ENCODE data around the gene CHRNA5. TPM values are rescaled to one million over a fixed set of nuclear protein-coding genes. Genes with fewer than 3 reads are reported as not detected.
A peak's percentile ranks its signal among the peaks of the same experiment; 100 is the strongest.

Gene CHRNA5
- total and polyA plus RNA-seq, 9 of the 15 experiments (the other 6 are each of a cell fraction or from before 2014, with no cell fraction given): 2.8 to 16.1 (median 11.4) TPM

GRCh38 chr15:78565097-78565950 is at the start of gene CHRNA5 (continued):
- TF ChIP-seq ETS1 (conservative IDR thresholded peaks at IDR 0.05; ENCODE audit: control insufficient read depth, low read depth, low read length) (no peak; the same call in 1 of the 2 replicates), HIVEP1 (CRISPR knock-in tag; IDR thresholded peaks at IDR 0.05) (no peak), TAL1 (IDR thresholded peaks at IDR 0.05) (peak; percentile 69), NBN (IDR thresholded peaks at IDR 0.05; ENCODE audit: low read depth) (peak; percentile 47; the same call in 1 of the 2 replicates), SMARCC2 (IDR thresholded peaks at IDR 0.05; ENCODE audit: low read depth) (peak; percentile 35; the same call in 1 of the 2 replicates), MTA1 (IDR thresholded peaks at IDR 0.05; ENCODE audit: borderline replicate concordance) (peak; percentile 69; the same call in 1 of the 2 replicates), ZNF232 (CRISPR knock-in tag; IDR thresholded peaks at IDR 0.05) (no peak), CGGBP1 (CRISPR knock-in tag; IDR thresholded peaks at IDR 0.05) (no peak), ETV1 (tag; conservative IDR thresholded peaks at IDR 0.05; ENCODE audit: low read depth) (peak; percentile 67), SMARCE1 (IDR thresholded peaks at IDR 0.05) (peak; percentile 79), POLR2A (conservative IDR thresholded peaks at IDR 0.05) (peak; percentile 77), SMARCA4 (IDR thresholded peaks at IDR 0.05) (peak; percentile 63), SPI1 (IDR thresholded peaks at IDR 0.05; ENCODE audit: borderline replicate concordance, low read depth, low read length) (peak; percentile 74), ZEB2 (IDR thresholded peaks at IDR 0.05) (peak; percentile 98), TFAP4 (CRISPR knock-in tag; IDR thresholded peaks at IDR 0.05; ENCODE audit: borderline replicate concordance) (peak; percentile 81), UBTF (IDR thresholded peaks at IDR 0.05; ENCODE audit: borderline replicate concordance in 1 of 2, low read depth in 2 of 2, low read length in 2 of 2) (peak in 1 of 2 experiments; percentile 52; a peak in 1 of 4 replicates), KDM1A (IDR thresholded peaks at IDR 0.05) (peak; percentile 34 to 77; a peak in 3 of 4 replicates), ZFP30 (CRISPR knock-in tag; IDR thresholded peaks at IDR 0.05; ENCODE audit: borderline replicate concordance) (no peak), LEF1 (IDR thresholded peaks at IDR 0.05) (peak; percentile 61; the same call in 1 of the 2 replicates), BRF2 (IDR thresholded peaks at IDR 0.05; ENCODE audit: borderline replicate concordance, insufficient read depth, insufficient read length) (no peak), TRIM24 (IDR thresholded peaks at IDR 0.05) (0 out of 4 replicates have a peak, but pooled peaks of 1 of the 2 experiments have one; percentile 32), NONO (IDR thresholded peaks at IDR 0.05; ENCODE audit: low read depth in 2 of 2, low read length in 1 of 2) (0 out of 4 replicates have a peak, but pooled peaks have one; percentile 43 to 46), GATAD2B (IDR thresholded peaks at IDR 0.05; ENCODE audit: borderline replicate concordance) (peak; percentile 81)

Data from K562 (cell line).